Inflammatory macrophage treated with lipopolysaccharide for 4 hours (primary cell): ENCODE measurements around the gene ITPR2.
"Not testable (repeated sequence)": the region's sequence is repeated elsewhere in the genome, so short reads cannot be mapped to it uniquely, and the experiment has no call there.

ENCODE experiments used
- DNase-seq: peaks from one replicate; pipeline ENCODE4 v3.0.0-alpha.2; 2020

The ITPR2 gene

GRCh38 chr12:26496170-26496569 lies 336.8 kb downstream of the ITPR2 start:
- DNase-seq: no peak

GRCh38 chr12:26493656-26494055 lies 339.3 kb downstream of the ITPR2 start:
- DNase-seq: no peak

- DNase-seq: no peak
Measured at GRCh38 chr12:26492406-26492805, 340.6 kb downstream of the ITPR2 start.

- DNase-seq: no peak
Measured at GRCh38 chr12:26489908-26490307, 343.1 kb downstream of the ITPR2 start.

GRCh38 chr12:26488351-26488750 lies 344.6 kb downstream of the ITPR2 start:
- no peak for DNase-seq

GRCh38 chr12:26473291-26473690 lies 359.7 kb downstream of the ITPR2 start:
- peak; percentile 95 for DNase-seq

GRCh38 chr12:26471560-26471959 lies 361.4 kb downstream of the ITPR2 start:
- peak; percentile 96 for DNase-seq

GRCh38 chr12:26469421-26470180 lies 363.4 kb downstream of the ITPR2 start:
- peak; percentile 93 for DNase-seq

- DNase-seq: no peak
Measured at GRCh38 chr12:26467351-26467750, 365.6 kb downstream of the ITPR2 start.

- DNase-seq: no peak
Measured at GRCh38 chr12:26466726-26467125, 366.3 kb downstream of the ITPR2 start.

- DNase-seq: no peak
Measured at GRCh38 chr12:26465419-26466097, 367.4 kb downstream of the ITPR2 start.

- DNase-seq: peak; percentile 78
Measured at GRCh38 chr12:26461776-26462175, 371.2 kb downstream of the ITPR2 start.

GRCh38 chr12:26460361-26460760 lies 372.6 kb downstream of the ITPR2 start:
- DNase-seq: peak; percentile 49

- no peak for DNase-seq
Measured at GRCh38 chr12:26455936-26456574, 376.9 kb downstream of the ITPR2 start.

- DNase-seq: no peak
Measured at GRCh38 chr12:26453246-26453645, 379.7 kb downstream of the ITPR2 start.

GRCh38 chr12:26452511-26452910 lies 380.5 kb downstream of the ITPR2 start:
- DNase-seq: peak; percentile 13

- no peak for DNase-seq
Measured at GRCh38 chr12:26451763-26452162, 381.2 kb downstream of the ITPR2 start.

GRCh38 chr12:26445909-26446308 lies 387.1 kb downstream of the ITPR2 start:
- DNase-seq: no peak

GRCh38 chr12:26443309-26443708 lies 389.7 kb downstream of the ITPR2 start:
- DNase-seq: no peak

- DNase-seq: no peak
Measured at GRCh38 chr12:26441434-26441833, 391.6 kb downstream of the ITPR2 start.

GRCh38 chr12:26435069-26435404 lies 398.0 kb downstream of the ITPR2 start:
- no peak for DNase-seq

GRCh38 chr12:26434299-26435068 lies 398.5 kb downstream of the ITPR2 start:
- peak; percentile 77 for DNase-seq

GRCh38 chr12:26433701-26434100 lies 399.3 kb downstream of the ITPR2 start:
- not testable (repeated sequence) for DNase-seq
